ENCODE data around the gene MSTN. TPM values are rescaled to one million over a fixed set of nuclear protein-coding genes. Genes with fewer than 3 reads are reported as not detected.

The MSTN gene
- total RNA-seq, 4 donors from 2014 or later: 0.27 to 0.45 (median 0.29) TPM; not detected in 1

DNA sequence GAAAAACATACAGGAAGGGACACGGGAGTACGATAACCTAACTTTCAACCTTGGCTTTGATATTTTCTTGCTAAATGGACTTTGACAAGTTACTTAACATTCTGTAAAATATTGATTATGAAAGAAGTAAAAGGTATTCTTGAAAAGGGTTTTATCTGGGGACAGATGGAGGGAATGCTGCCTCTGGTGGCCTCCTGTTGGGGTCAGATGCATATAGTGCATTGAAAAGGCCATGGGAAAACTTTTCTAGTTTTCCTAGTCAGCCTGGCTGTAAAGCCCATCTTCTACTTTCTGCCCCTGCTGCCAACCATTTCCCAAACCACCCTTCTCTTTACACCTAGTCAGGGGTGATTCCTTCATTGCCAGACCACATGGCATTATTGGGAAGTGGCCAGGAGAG, 22.2 kb upstream of the MSTN start:
- no peak overlapping the region for H3K27ac ChIP-seq
- H3K4me1 ChIP-seq: no peaks in the 10 kb centered on the region
- intact Hi-C loops (cut with DNase I): loop anchor here (10.0 kb wide), 1 partner anchor 290 kb away; no protein-coding TSS in a partner anchor
- no peaks in the 10 kb centered on the region for H3K27me3 ChIP-seq
- no peak for TF ChIP-seq POLR2A (IDR thresholded peaks at IDR 0.05)
- TF ChIP-seq, protein P1, sequence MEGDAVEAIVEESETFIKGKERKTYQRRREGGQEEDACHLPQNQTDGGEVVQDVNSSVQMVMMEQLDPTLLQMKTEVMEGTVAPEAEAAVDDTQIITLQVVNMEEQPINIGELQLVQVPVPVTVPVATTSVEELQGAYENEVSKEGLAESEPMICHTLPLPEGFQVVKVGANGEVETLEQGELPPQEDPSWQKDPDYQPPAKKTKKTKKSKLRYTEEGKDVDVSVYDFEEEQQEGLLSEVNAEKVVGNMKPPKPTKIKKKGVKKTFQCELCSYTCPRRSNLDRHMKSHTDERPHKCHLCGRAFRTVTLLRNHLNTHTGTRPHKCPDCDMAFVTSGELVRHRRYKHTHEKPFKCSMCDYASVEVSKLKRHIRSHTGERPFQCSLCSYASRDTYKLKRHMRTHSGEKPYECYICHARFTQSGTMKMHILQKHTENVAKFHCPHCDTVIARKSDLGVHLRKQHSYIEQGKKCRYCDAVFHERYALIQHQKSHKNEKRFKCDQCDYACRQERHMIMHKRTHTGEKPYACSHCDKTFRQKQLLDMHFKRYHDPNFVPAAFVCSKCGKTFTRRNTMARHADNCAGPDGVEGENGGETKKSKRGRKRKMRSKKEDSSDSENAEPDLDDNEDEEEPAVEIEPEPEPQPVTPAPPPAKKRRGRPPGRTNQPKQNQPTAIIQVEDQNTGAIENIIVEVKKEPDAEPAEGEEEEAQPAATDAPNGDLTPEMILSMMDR (IDR thresholded peaks at IDR 0.05): no peak
- no peak for DNase-seq
- H3K9me3 ChIP-seq: no peaks in the 10 kb centered on the region
- WGBS, 2 donors: 49 to 73% methylated on average over 2 of the region's 2 CpGs
- H3K4me3 ChIP-seq (replicated peaks in 1 of 3): no peak overlapping the region
- H3K36me3 ChIP-seq: no peaks in the 10 kb centered on the region

DNA sequence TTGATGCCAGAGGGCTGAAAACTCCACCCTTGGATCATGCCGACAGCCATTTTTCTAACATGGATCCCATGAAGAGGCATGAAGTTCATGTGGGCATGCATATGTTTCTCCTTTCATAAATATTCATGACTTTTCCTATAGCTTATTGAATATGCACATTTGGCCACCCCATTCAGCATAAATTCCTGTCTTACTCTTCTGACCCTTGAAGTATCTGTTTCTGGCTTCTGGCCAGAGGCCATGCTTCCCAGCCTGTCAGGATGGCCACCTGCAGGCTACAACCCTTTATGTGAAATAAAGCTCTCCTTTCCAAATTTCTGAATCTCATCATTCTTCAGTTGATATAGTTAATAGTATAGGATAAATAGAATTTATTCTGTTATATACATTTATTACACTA, 19.6 kb upstream of the MSTN start:
- WGBS, 2 donors: 90 to 100% methylated on average over 1 of the region's 1 CpG

DNA sequence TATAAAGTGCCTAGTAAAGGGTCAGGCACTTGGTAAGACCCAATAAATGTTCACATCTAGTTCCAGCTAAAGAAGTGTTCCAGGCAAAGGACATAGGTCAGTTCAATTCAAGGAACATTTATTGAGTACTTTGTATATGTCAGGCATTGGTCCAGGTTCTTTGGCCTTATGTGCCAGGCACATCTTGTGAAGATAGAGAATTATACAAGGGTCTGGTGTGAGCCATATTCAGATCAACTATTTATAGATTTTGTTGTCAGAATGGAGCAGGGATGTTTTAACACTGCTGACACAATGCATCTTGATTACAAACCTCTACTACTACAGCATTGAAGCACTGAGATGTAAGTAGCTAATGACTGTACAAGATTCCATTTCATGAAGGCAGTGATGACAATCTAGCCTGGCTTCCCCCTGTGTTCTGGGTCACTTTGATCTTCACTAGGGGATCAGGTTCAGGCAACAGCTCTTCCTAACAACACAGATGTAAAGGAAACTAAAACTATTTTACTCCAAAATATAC, 18.1 kb upstream of the MSTN start:
- intact Hi-C loops (cut with DNase I): loop anchor here (10.0 kb wide), 1 partner anchor 294 kb away; no protein-coding TSS in a partner anchor
- TF ChIP-seq, protein P1 (IDR thresholded peaks at IDR 0.05): no peak
- no peak for TF ChIP-seq POLR2A (IDR thresholded peaks at IDR 0.05)

More for the DNA sequence above, 19.6 kb upstream of the MSTN start:
- no peaks in the 10 kb centered on the region for H3K27me3 ChIP-seq
- H3K4me3 ChIP-seq (replicated peaks in 1 of 3): no peak overlapping the region
- TF ChIP-seq POLR2A (IDR thresholded peaks at IDR 0.05): no peak
- H3K27ac ChIP-seq: no peak overlapping the region
- no peaks in the 10 kb centered on the region for H3K4me1 ChIP-seq
- H3K36me3 ChIP-seq: no peaks in the 10 kb centered on the region
- no peaks in the 10 kb centered on the region for H3K9me3 ChIP-seq
- no peak for DNase-seq
- intact Hi-C loops (cut with DNase I): loop anchor here (10.0 kb wide), 1 partner anchor 293 kb away; no protein-coding TSS in a partner anchor

GRCh38 chr2:190079160-190079559, 16.6 kb upstream of the MSTN start:
- no peak for DNase-seq
- TF ChIP-seq, protein P1 (IDR thresholded peaks at IDR 0.05): no peak
- TF ChIP-seq POLR2A (IDR thresholded peaks at IDR 0.05): no peak
- intact Hi-C loops (cut with DNase I): no loop called here
- no peaks in the 10 kb centered on the region for H3K36me3 ChIP-seq
- WGBS, 2 donors: 86 to 96% methylated on average over 2 of the region's 2 CpGs
- no peaks in the 10 kb centered on the region for H3K27me3 ChIP-seq
- no peaks in the 10 kb centered on the region for H3K9me3 ChIP-seq
- no peak overlapping the region for H3K27ac ChIP-seq
- H3K4me1 ChIP-seq: no peaks in the 10 kb centered on the region
- H3K4me3 ChIP-seq (replicated peaks in 1 of 3): no peak overlapping the region

More for the DNA sequence above, 18.1 kb upstream of the MSTN start:
- no peak overlapping the region for H3K27ac ChIP-seq
- no peak for DNase-seq
- no peaks in the 10 kb centered on the region for H3K36me3 ChIP-seq
- no peaks in the 10 kb centered on the region for H3K27me3 ChIP-seq
- no peaks in the 10 kb centered on the region for H3K9me3 ChIP-seq
- H3K4me3 ChIP-seq (replicated peaks in 1 of 3): no peak overlapping the region
- no peaks in the 10 kb centered on the region for H3K4me1 ChIP-seq

GRCh38 chr2:190075623-190076022, 13.1 kb upstream of the MSTN start:
- intact Hi-C loops (cut with DNase I): no loop called here
- H3K27ac ChIP-seq: no peak overlapping the region
- no peaks in the 10 kb centered on the region for H3K9me3 ChIP-seq
- no peaks in the 10 kb centered on the region for H3K27me3 ChIP-seq
- TF ChIP-seq, protein P1 (IDR thresholded peaks at IDR 0.05): no peak
- TF ChIP-seq POLR2A (IDR thresholded peaks at IDR 0.05): no peak
- DNase-seq: no peak
- H3K4me1 ChIP-seq: no peaks in the 10 kb centered on the region
- H3K4me3 ChIP-seq (replicated peaks in 1 of 3): no peak overlapping the region
- H3K36me3 ChIP-seq: no peaks in the 10 kb centered on the region
